SK-N-MC (cell line): ENCODE results near the gene TEPSIN.

Experiments used
- EZH2 ChIP-seq: fragments of 200-600 bp; sonication (generic); IDR thresholded peaks from one replicate; pipeline ENCODE4 v1.6.1; 2017; ENCODE audit warnings: antibody characterized with exemption
- POLR2AphosphoS5 ChIP-seq: IDR thresholded peaks from 2 replicates; pipeline ENCODE4 v1.6.1; 2012; ENCODE audit warnings: mild to moderate bottlenecking, low read depth, low read length, borderline replicate concordance

DNA sequence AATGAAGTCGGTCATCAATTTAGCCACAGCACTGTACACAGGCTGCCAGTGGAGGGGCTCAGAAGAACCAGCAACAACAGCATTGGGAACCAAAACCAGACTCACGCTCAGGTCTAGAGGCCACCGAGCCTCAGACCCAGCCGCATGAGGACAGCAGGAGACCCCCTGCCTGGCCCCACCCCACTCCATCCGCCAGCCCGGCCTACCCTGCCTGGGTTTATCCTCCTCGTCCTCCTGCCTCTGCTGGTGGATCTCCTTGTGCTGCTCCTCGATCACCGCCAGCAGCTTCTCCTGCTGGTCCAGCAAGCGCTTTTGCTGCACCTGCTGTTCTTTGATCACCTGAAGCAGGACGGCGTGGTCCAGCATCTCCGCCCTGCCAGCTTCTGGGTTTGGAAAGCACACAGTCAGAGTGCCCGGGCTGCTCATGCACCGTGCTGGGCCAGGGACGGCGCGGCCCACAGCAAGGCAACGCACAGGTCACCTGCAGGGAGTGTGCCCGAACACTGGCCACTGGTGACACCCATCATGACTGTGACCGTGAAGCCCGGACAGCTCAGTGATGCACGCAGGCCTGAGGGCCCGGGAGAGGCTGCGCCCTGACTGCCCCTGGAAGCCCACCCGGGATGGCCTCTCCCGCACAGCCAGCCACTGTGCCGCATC lies 8.0 kb upstream of the TEPSIN start:
- TF ChIP-seq EZH2 = no peak
- TF ChIP-seq POLR2AphosphoS5 = 0 out of 2 replicates have a peak, but pooled peaks have one; percentile 15
